ENCODE measurements around the gene OVCA2.

OVCA2 gene

GRCh38 chr17:2034806-2035540 lies 6.8 kb upstream of the OVCA2 start:
- no peak for DNase-seq

GRCh38 chr17:2035541-2036488 lies 6.0 kb upstream of the OVCA2 start:
- no peak for DNase-seq

GRCh38 chr17:2037155-2037554 lies 4.7 kb upstream of the OVCA2 start:
- no peak for DNase-seq

- DNase-seq: no peak
These were observed 1.5 kb upstream of the OVCA2 start for GRCh38 chr17:2040219-2040827.

GRCh38 chr17:2040942-2041560 lies 771 bp upstream of the OVCA2 start:
- no peak for DNase-seq

GRCh38 chr17:2042390-2042847 lies 597 bp downstream of the OVCA2 start:
- no peak for DNase-seq

- DNase-seq: no peak
These were observed 1.1 kb downstream of the OVCA2 start for GRCh38 chr17:2042933-2043332.

- DNase-seq: no peak
These were observed 2.0 kb downstream of the OVCA2 start for GRCh38 chr17:2043785-2044184.

GRCh38 chr17:2044263-2044894 lies 2.6 kb downstream of the OVCA2 start:
- DNase-seq: no peak

GRCh38 chr17:2047590-2047989 lies 5.8 kb downstream of the OVCA2 start:
- no peak for DNase-seq

- no peak for DNase-seq
These were observed 7.0 kb downstream of the OVCA2 start for GRCh38 chr17:2048805-2049204.

GRCh38 chr17:2049333-2050299 lies 7.8 kb downstream of the OVCA2 start:
- peak; percentile 93 for DNase-seq

GRCh38 chr17:2050300-2051060 lies 8.7 kb downstream of the OVCA2 start:
- DNase-seq: peak; percentile 71

GRCh38 chr17:2051061-2051932 lies 9.5 kb downstream of the OVCA2 start:
- DNase-seq: no peak

GRCh38 chr17:2051933-2052559 lies 10.2 kb downstream of the OVCA2 start:
- no peak for DNase-seq

GRCh38 chr17:2053380-2054261 lies 11.8 kb downstream of the OVCA2 start:
- peak; percentile 77 for DNase-seq

- no peak for DNase-seq
These were observed 12.4 kb downstream of the OVCA2 start for GRCh38 chr17:2054262-2054511.

Measured in central memory CD4-positive, alpha-beta T cell (primary cell).